Effector memory CD8-positive, alpha-beta T cell (primary cell): ENCODE measurements around the gene CYP2D6.

Source experiments
- ATAC-seq: fragments of 150-1000 bp; cut with Tn5 transposase; replicated peaks from 2 replicates; pipeline ENCODE4 v1.10.0; 2021; ENCODE audit warnings: mild to moderate bottlenecking, moderate library complexity
- DNase-seq, 3 experiments: peaks; one replicate each; pipeline ENCODE4 v3.0.0; 2021
- H3K27ac Mint-ChIP-seq, 2 donors: one replicate each; pipeline ENCODE4 v1.8.0; 2022; ENCODE audit warnings: mild to moderate bottlenecking in 2 of 2, mixed read lengths in 2 of 2, moderate library complexity in 2 of 2
- H3K27me3 Mint-ChIP-seq, 2 donors: one replicate each; pipeline ENCODE4 v1.8.0; 2022; ENCODE audit warnings: mixed read lengths in 2 of 2
- H3K36me3 Mint-ChIP-seq: one replicate; pipeline ENCODE4 v1.8.0; 2022; ENCODE audit warnings: mild to moderate bottlenecking, moderate library complexity, mixed read lengths; ENCODE audit not compliant: insufficient read depth
- H3K4me1 Mint-ChIP-seq, 2 donors: one replicate each; pipeline ENCODE4 v1.8.0; 2022; ENCODE audit warnings: low read depth in 2 of 2, mixed read lengths in 2 of 2
- H3K4me3 Mint-ChIP-seq, 2 donors: one replicate each; pipeline ENCODE4 v1.8.0; 2022; ENCODE audit warnings: mild to moderate bottlenecking in 2 of 2, mixed read lengths in 2 of 2, moderate library complexity in 2 of 2
- H3K9me3 Mint-ChIP-seq, 2 donors: one replicate each; pipeline ENCODE4 v1.8.0; 2022; ENCODE audit warnings: mixed read lengths in 2 of 2

The CYP2D6 gene

DNA sequence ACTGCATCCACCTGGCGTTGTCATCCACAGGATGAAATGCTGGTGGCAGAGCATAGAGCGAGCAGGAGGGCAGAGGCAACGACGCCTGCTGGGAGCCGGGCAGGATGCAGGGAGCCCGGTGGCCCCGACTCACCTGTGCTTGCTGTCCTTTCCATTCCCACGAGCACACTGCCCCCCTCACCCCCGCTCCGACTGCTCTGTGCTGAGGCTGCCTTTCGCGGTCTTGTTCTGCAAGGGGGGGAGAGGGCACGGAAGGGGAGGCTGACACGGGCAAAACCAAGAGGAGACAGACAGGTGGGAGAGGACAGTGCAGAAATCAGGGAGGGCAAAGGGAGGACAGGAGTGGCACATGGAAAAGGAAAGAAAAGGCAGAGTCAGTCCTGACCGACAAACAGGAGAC lies 37.9 kb upstream of the CYP2D6 start:
- no peak for DNase-seq
- ATAC-seq: no peak
- Mint-ChIP-seq H3K4me3 (no peak overlapping the region), H3K36me3 (peaks cover 34% of the 10 kb centered on the region), H3K27me3 (no peaks in the 10 kb centered on the region), H3K9me3 (no peaks in the 10 kb centered on the region), H3K4me1 (peaks cover 10 to 32% of the 10 kb centered on the region in 2 donors), H3K27ac (no peak overlapping the region)

GRCh38 chr22:42167066-42167465 lies 36.5 kb upstream of the CYP2D6 start:
- Mint-ChIP-seq H3K4me1 (peaks cover 4 to 23% of the 10 kb centered on the region in 2 donors), H3K27ac (no peak overlapping the region), H3K9me3 (no peaks in the 10 kb centered on the region), H3K36me3 (peaks cover 31% of the 10 kb centered on the region), H3K4me3 (no peak overlapping the region), H3K27me3 (no peaks in the 10 kb centered on the region)
- DNase-seq (no peak), ATAC-seq (no peak)

DNA sequence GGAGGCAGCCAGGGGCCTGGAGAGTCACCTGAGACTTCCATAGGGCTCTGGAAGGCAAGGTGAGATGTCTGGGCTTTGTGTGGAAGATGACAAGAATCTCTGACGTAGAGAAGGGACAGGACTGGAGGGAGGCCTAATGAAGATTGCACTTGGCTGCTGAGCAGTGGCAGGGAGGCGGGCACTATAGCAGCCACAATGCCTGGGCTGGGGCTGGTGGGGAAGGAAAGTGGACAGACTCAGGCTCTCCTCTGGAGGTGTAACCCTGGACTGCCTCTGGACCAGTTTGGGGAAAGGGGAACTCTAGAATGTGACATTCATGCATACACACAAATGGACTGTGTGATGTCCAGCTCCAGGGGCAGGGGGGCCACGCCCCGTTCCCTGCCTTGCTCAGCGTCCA lies 34.3 kb upstream of the CYP2D6 start:
- ATAC-seq (no peak), DNase-seq (no peak)
- Mint-ChIP-seq H3K36me3 (peaks cover 28% of the 10 kb centered on the region), H3K9me3 (no peaks in the 10 kb centered on the region), H3K4me1 (peaks cover 0 to 11% of the 10 kb centered on the region in 2 donors), H3K27ac (no peak overlapping the region), H3K27me3 (no peaks in the 10 kb centered on the region), H3K4me3 (no peak overlapping the region)

GRCh38 chr22:42163515-42163914 lies 32.9 kb upstream of the CYP2D6 start:
- ATAC-seq (no peak), DNase-seq (no peak)
- H3K36me3 Mint-ChIP-seq: peaks cover 27% of the 10 kb centered on the region
- H3K4me1 Mint-ChIP-seq: peaks cover 0 to 6% of the 10 kb centered on the region in 2 donors
- no peaks in the 10 kb centered on the region for H3K27me3 Mint-ChIP-seq
- H3K9me3 Mint-ChIP-seq: no peaks in the 10 kb centered on the region
- no peak overlapping the region for H3K4me3 Mint-ChIP-seq
- no peak overlapping the region for H3K27ac Mint-ChIP-seq

GRCh38 chr22:42162728-42163489 lies 32.3 kb upstream of the CYP2D6 start:
- no peak for ATAC-seq
- H3K9me3 Mint-ChIP-seq: no peaks in the 10 kb centered on the region
- peaks cover 29% of the 10 kb centered on the region for H3K36me3 Mint-ChIP-seq

DNA sequence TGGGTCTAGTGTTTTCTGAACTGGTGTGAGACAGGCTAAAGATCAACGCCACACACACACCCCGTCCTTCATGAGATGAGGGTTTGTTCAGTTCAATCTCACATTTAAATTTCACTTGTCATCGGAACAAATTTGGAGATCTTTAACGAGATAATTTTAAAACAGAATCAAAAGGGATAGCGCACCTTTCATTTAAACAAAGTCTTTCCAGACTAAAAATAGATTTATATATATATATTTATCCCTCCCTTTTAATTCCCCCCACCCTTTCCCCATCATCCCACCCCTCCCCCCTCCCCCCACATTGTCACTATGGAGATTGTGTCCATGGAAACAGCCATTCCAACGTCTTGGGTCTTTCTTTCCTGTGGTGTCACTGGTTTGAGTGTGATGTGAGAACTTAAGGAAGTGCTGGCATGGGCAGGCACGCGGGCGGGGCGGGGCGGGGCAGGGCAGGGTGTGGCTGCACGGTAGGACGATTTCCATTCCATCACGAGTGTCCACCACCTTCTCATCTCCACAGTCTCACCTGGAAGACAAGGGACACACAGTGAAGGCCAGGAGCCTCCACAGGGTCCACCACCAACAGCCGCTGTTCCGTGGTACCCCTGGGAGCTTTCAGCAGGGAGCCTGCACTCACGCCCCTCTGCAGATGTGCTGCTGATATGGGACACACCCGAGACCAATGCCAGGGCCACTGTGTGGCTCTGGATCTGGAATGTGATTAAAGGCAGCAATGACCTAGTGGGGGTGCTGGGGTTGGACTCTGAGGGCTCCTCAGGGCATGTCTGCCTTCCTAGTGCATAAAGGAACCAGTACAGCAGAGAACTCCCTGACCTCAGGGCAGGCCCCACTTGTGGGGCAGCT lies 30.5 kb upstream of the CYP2D6 start:
- H3K4me1 Mint-ChIP-seq: peaks cover 0 to 6% of the 10 kb centered on the region in 2 donors
- peaks cover 30% of the 10 kb centered on the region for H3K36me3 Mint-ChIP-seq
- ATAC-seq (no peak), DNase-seq (no peak)
- no peaks in the 10 kb centered on the region for H3K27me3 Mint-ChIP-seq
- no peaks in the 10 kb centered on the region for H3K9me3 Mint-ChIP-seq
- no peak overlapping the region for H3K4me3 Mint-ChIP-seq
- no peak overlapping the region for H3K27ac Mint-ChIP-seq

More at GRCh38 chr22:42162728-42163489, 32.3 kb upstream of the CYP2D6 start:
- no peak for DNase-seq
- Mint-ChIP-seq H3K27me3 (no peaks in the 10 kb centered on the region), H3K27ac (no peak overlapping the region), H3K4me1 (peaks cover 0 to 6% of the 10 kb centered on the region in 2 donors), H3K4me3 (no peak overlapping the region)

GRCh38 chr22:42160251-42160650 lies 29.6 kb upstream of the CYP2D6 start:
- H3K9me3 Mint-ChIP-seq: no peaks in the 10 kb centered on the region
- peaks cover 0 to 6% of the 10 kb centered on the region in 2 donors for H3K4me1 Mint-ChIP-seq
- ATAC-seq (no peak), DNase-seq (no peak)
- H3K36me3 Mint-ChIP-seq: peaks cover 31% of the 10 kb centered on the region
- H3K27ac Mint-ChIP-seq: no peak overlapping the region
- no peaks in the 10 kb centered on the region for H3K27me3 Mint-ChIP-seq
- no peak overlapping the region for H3K4me3 Mint-ChIP-seq

DNA sequence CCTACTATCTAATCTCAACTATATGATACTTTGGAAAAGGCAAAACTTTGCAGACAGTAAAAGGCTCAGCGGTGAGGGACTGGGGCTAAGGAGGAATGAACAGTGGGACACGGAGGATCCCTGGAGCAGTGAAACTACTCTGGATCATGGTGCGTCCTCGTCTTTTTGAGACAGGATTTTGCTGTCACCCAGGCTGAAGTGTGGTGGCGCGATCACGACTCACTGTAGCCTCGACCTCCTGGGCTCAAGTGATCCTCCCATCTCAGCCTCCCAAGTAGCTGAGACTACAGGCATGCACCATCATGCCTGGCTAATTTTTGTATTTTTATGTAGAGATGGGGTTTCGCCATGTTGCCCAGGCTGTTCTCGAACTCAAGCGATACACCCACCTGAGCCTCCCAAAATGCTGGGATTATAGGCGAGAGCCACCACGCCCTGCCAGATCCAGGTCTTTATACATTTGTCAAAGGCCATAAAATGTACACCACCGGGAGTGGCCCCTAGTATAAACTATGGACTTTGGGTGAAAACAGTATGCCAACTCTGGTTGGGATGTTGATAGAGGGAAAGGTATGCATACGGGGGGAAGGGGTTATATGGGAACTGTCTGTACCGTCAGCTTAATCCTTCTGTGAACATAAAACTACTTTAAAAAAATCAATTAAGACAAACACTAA lies 28.0 kb upstream of the CYP2D6 start:
- no peak for ATAC-seq
- no peaks in the 10 kb centered on the region for H3K27me3 Mint-ChIP-seq
- H3K4me3 Mint-ChIP-seq: no peak overlapping the region
- H3K9me3 Mint-ChIP-seq: no peaks in the 10 kb centered on the region
- no peak for DNase-seq
- H3K36me3 Mint-ChIP-seq: peaks cover 31% of the 10 kb centered on the region
- H3K27ac Mint-ChIP-seq: peak overlapping the region in 1 of 2 donors; percentile 51
- no peaks in the 10 kb centered on the region for H3K4me1 Mint-ChIP-seq

GRCh38 chr22:42156598-42156997 lies 26.0 kb upstream of the CYP2D6 start:
- H3K27ac Mint-ChIP-seq: peak overlapping the region in 1 of 2 donors; percentile 31

GRCh38 chr22:42156121-42156520 lies 25.5 kb upstream of the CYP2D6 start:
- Mint-ChIP-seq H3K27me3 (no peaks in the 10 kb centered on the region), H3K27ac (no peak overlapping the region), H3K4me1 (peaks cover 0 to 5% of the 10 kb centered on the region in 2 donors), H3K4me3 (no peak overlapping the region), H3K9me3 (no peaks in the 10 kb centered on the region), H3K36me3 (peaks cover 28% of the 10 kb centered on the region)
- ATAC-seq: no peak
- no peak for DNase-seq

More at GRCh38 chr22:42156598-42156997, 26.0 kb upstream of the CYP2D6 start:
- no peak for DNase-seq
- Mint-ChIP-seq H3K4me3 (no peak overlapping the region), H3K27me3 (no peaks in the 10 kb centered on the region), H3K4me1 (peaks cover 0 to 4% of the 10 kb centered on the region in 2 donors), H3K9me3 (no peaks in the 10 kb centered on the region), H3K36me3 (peaks cover 28% of the 10 kb centered on the region)
- no peak for ATAC-seq

- H3K27ac Mint-ChIP-seq: peak overlapping the region in 1 of 2 donors; percentile 71
- ATAC-seq: no peak
Measured at GRCh38 chr22:42155053-42155543, 24.5 kb upstream of the CYP2D6 start.

DNA sequence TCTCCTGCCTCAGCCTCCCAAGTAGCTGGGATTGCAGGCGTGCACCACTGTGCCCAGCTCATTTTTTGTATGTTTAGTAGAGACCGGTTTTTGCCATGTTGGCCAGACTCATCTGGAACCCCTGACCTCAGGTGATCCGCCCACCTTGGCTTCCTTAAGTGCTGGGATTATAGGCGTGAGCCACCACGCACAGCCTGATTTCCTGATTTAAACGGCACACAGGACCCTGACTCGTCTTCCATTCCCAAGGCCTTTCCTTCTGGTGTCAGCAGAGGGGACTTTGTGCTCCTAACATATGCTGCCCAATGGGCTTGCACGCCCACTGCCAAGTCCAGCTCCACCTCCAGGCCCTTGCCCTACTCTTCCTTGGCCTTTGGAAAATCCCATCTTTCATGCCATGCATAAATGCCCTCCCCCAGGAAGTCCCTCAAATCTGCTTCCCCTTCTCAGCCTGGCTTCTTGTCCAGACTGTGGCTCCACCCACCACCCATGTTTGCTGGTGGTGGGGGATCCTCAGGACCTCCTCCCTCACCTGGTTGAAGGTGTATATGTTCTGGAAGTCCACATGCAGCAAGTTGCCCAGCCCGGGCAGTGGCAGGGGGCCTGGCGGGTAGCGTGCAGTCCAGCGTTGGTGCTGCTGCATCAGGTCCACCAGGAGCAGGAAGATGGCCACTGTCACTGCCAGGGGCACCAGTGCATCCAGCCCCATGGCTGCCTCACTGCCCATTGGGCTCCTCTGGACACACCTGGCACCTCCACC lies 23.9 kb upstream of the CYP2D6 start:
- H3K27me3 Mint-ChIP-seq: no peaks in the 10 kb centered on the region
- DNase-seq (no peak), ATAC-seq (no peak)
- peak overlapping the region in 1 of 2 donors; percentile 71 for H3K27ac Mint-ChIP-seq
- peaks cover 23% of the 10 kb centered on the region for H3K36me3 Mint-ChIP-seq
- H3K4me1 Mint-ChIP-seq: peaks cover 0 to 5% of the 10 kb centered on the region in 2 donors
- H3K4me3 Mint-ChIP-seq: no peak overlapping the region
- no peaks in the 10 kb centered on the region for H3K9me3 Mint-ChIP-seq

More at GRCh38 chr22:42155053-42155543, 24.5 kb upstream of the CYP2D6 start:
- Mint-ChIP-seq H3K4me3 (no peak overlapping the region), H3K9me3 (no peaks in the 10 kb centered on the region), H3K36me3 (peaks cover 28% of the 10 kb centered on the region), H3K4me1 (peaks cover 0 to 5% of the 10 kb centered on the region in 2 donors), H3K27me3 (no peaks in the 10 kb centered on the region)
- no peak for DNase-seq
